ENCODE data around the gene GLIS1. TPM values are rescaled to one million over a fixed set of nuclear protein-coding genes. Genes with fewer than 3 reads are reported as not detected.

GLIS1 gene
- total and polyA plus RNA-seq, 10 of the 15 experiments (the other 5 are each of a cell fraction or from before 2014, with no cell fraction given) = not detected

GRCh38 chr1:53552146-53552861 is 186.7 kb downstream of the GLIS1 start (continued):
- no peak for TF ChIP-seq TBL1XR1 (IDR thresholded peaks at IDR 0.05; ENCODE audit: low read depth, low read length)
- no peak for TF ChIP-seq MYC (IDR thresholded peaks at IDR 0.05; ENCODE audit: insufficient read depth, insufficient read length, insufficient replicate concordance, low read length, severe bottlenecking)

GRCh38 chr1:53551428-53551995 is 187.5 kb downstream of the GLIS1 start:
- no peak overlapping the region for H2AFZ ChIP-seq (ENCODE audit: control insufficient read depth, low read depth, low read length)
- CTCF ChIA-PET = no interaction called here
- POLR2A ChIA-PET = no interaction called here
- intact Hi-C loops (cut with micrococcal nuclease; ENCODE audit: unreplicated experiment) = no loop called here
- in situ Hi-C loops (cut with MboI) = no loop called here
- no peak overlapping the region for H3K27ac ChIP-seq (ENCODE audit: control insufficient read depth, insufficient read depth)
- no peak overlapping the region for H3K4me2 ChIP-seq (ENCODE audit: control insufficient read depth, insufficient read depth)
- H3K4me3 ChIP-seq = no peak overlapping the region
- BruUV-seq (replicated peaks) = no TSS peak
- WGBS (ENCODE audit: insufficient coverage, insufficient replicate concordance, low lambda C conversion rate, missing lambda C conversion rate) = 32% methylated on average over 8 of the region's 8 CpGs
- no peak overlapping the region for H3K9ac ChIP-seq (ENCODE audit: control insufficient read depth, insufficient read depth, low read length)
- no peak for DNase-seq (ENCODE audit: low read depth, low spot score)
- RAD21 ChIA-PET (ENCODE audit: unreplicated experiment) = no interaction called here
- no peaks in the 10 kb centered on the region for H3K4me1 ChIP-seq (ENCODE audit: control insufficient read depth, insufficient read depth, low read length)
- no peaks in the 10 kb centered on the region for H3K79me2 ChIP-seq (ENCODE audit: control insufficient read depth, insufficient read depth, low read length)
- H3K36me3 ChIP-seq (ENCODE audit: control insufficient read depth in 2 of 2, insufficient read depth in 2 of 2, low read length in 1 of 2) = no peaks in the 10 kb centered on the region
- no peaks in the 10 kb centered on the region; a peak in 2 of 4 replicates for H3K27me3 ChIP-seq (replicated peaks in 1 of 2; ENCODE audit: control insufficient read depth in 2 of 2, insufficient read depth in 2 of 2, low read length in 1 of 2)
- no peak for FAIRE-seq
- no peaks in the 10 kb centered on the region for H4K20me1 ChIP-seq (ENCODE audit: control insufficient read depth, insufficient read depth)
- no peak for ATAC-seq
- no peaks in the 10 kb centered on the region; the same call in 2 of the 3 replicates for H3K9me3 ChIP-seq (replicated peaks; ENCODE audit: control insufficient read depth, insufficient read depth, low read length)
- TF ChIP-seq STAT1 (conservative IDR thresholded peaks at IDR 0.05) (no peak), TCF12 (IDR thresholded peaks at IDR 0.05; ENCODE audit: low read depth, low read length) (no peak)
- SMC1A ChIA-PET (ENCODE audit: uncharacterized antibody, unreplicated experiment) = no interaction called here

GRCh38 chr1:53550201-53550741 is 188.7 kb downstream of the GLIS1 start:
- no TSS peak for BruUV-seq (replicated peaks)
- CTCF ChIA-PET = no interaction called here
- FAIRE-seq (no peak), ATAC-seq (peak; percentile 52), DNase-seq (ENCODE audit: low read depth, low spot score) (no peak)
- no peak overlapping the region for H3K27ac ChIP-seq (ENCODE audit: control insufficient read depth, insufficient read depth)
- no peak overlapping the region for H2AFZ ChIP-seq (ENCODE audit: control insufficient read depth, low read depth, low read length)
- peaks cover 0 to 1% of the 10 kb centered on the region in 2 experiments; a peak in 3 of 4 replicates for H3K27me3 ChIP-seq (replicated peaks in 1 of 2; ENCODE audit: control insufficient read depth in 2 of 2, insufficient read depth in 2 of 2, low read length in 1 of 2)
- H3K4me3 ChIP-seq = no peak overlapping the region
- in situ Hi-C loops (cut with MboI) (no loop called here), intact Hi-C loops (cut with micrococcal nuclease; ENCODE audit: unreplicated experiment) (no loop called here)
- no peaks in the 10 kb centered on the region for H3K36me3 ChIP-seq (ENCODE audit: control insufficient read depth in 2 of 2, insufficient read depth in 2 of 2, low read length in 1 of 2)
- H3K4me1 ChIP-seq (ENCODE audit: control insufficient read depth, insufficient read depth, low read length) = no peaks in the 10 kb centered on the region
- no peaks in the 10 kb centered on the region; the same call in 2 of the 3 replicates for H3K9me3 ChIP-seq (replicated peaks; ENCODE audit: control insufficient read depth, insufficient read depth, low read length)
- H3K79me2 ChIP-seq (ENCODE audit: control insufficient read depth, insufficient read depth, low read length) = no peaks in the 10 kb centered on the region
- SMC1A ChIA-PET (ENCODE audit: uncharacterized antibody, unreplicated experiment) = no interaction called here
- H3K9ac ChIP-seq (ENCODE audit: control insufficient read depth, insufficient read depth, low read length) = no peak overlapping the region
- RAD21 ChIA-PET (ENCODE audit: unreplicated experiment) = no interaction called here
- no peaks in the 10 kb centered on the region for H4K20me1 ChIP-seq (ENCODE audit: control insufficient read depth, insufficient read depth)
- no peak overlapping the region for H3K4me2 ChIP-seq (ENCODE audit: control insufficient read depth, insufficient read depth)
- WGBS (ENCODE audit: insufficient coverage, insufficient replicate concordance, low lambda C conversion rate, missing lambda C conversion rate) = 29% methylated on average over 7 of the region's 7 CpGs
- POLR2A ChIA-PET = no interaction called here
- TF ChIP-seq RB1 (IDR thresholded peaks at IDR 0.05; ENCODE audit: borderline replicate concordance) (no peak), MXI1 (IDR thresholded peaks at IDR 0.05; ENCODE audit: low read depth, low read length) (no peak), CBX3 (IDR thresholded peaks at IDR 0.05; ENCODE audit: borderline replicate concordance, low read depth) (no peak), ZBED1 (IDR thresholded peaks at IDR 0.05; ENCODE audit: borderline replicate concordance) (no peak), USF1 (IDR thresholded peaks at IDR 0.05; ENCODE audit: borderline replicate concordance, extremely low read length, insufficient read depth, low read depth, low read length) (no peak), CEBPB (IDR thresholded peaks at IDR 0.05; ENCODE audit: borderline replicate concordance in 1 of 2, low read depth in 2 of 2, low read length in 2 of 2) (no peak), JUNB (IDR thresholded peaks at IDR 0.05) (no peak), TAF1 (IDR thresholded peaks at IDR 0.05; ENCODE audit: borderline replicate concordance, low read depth, low read length) (no peak), CHD4 (IDR thresholded peaks at IDR 0.05) (no peak), CREM (IDR thresholded peaks at IDR 0.05; ENCODE audit: low read depth) (no peak), POLR2AphosphoS5 (IDR thresholded peaks at IDR 0.05; ENCODE audit: low read length) (no peak), ESRRA (IDR thresholded peaks at IDR 0.05; ENCODE audit: low read length) (no peak)

Measured in GM12878 (cell line).